HepG2 (cell line): ENCODE results near the gene KCND2. TPM values are rescaled to one million over a fixed set of nuclear protein-coding genes. Genes with fewer than 3 reads are reported as not detected.

Source experiments
- ATAC-seq: fragments of 200-7000 bp; cut with Tn5 transposase; 3 replicates; pipeline ENCODE4 v1.9.1; 2020; ENCODE audit warnings: mild to moderate bottlenecking, moderate library complexity
- BruUV-seq: library from RNA; stranded (reverse); fragments of 400-500 nt; replicated peaks from 2 replicates; lab custom pipeline; 2021; lab: Mats Ljungman, UMichigan
- CTCF ChIA-PET: fragments of 300-600 bp; formaldehyde crosslinking; extraction: SDS; loops from one replicate; lab custom pipeline; 2021; ENCODE audit warnings: low total read pairs, inconsistent platforms, low intra/inter-chr PET ratio; lab: Yijun Ruan, JAX
- POLR2A ChIA-PET: fragments of 350-600 bp; sonication (Branson Sonifier 250); formaldehyde crosslinking; loops from one replicate; lab custom pipeline; 2020; ENCODE audit warnings: antibody characterized with exemption, inconsistent platforms; lab: Yijun Ruan, JAX
- DNase-seq: peaks from one replicate; pipeline ENCODE4 v3.0.0-alpha.2; 2015; ENCODE audit warnings: low spot score
- FAIRE-seq: peaks from 3 replicates; lab custom pipeline; 2011; peaks lifted over from hg19 to GRCh38; lab: Jason Lieb, UNC
- H2AFZ ChIP-seq: one replicate; pipeline ENCODE4 v1.6.1; 2011; ENCODE audit warnings: low read length, inconsistent platforms
- H3K27ac ChIP-seq: fragments of 300-600 bp; 3 replicates; pipeline ENCODE4 v1.8.0; 2011; ENCODE audit warnings: mixed run types, mild to moderate bottlenecking, mixed read lengths, low read length, inconsistent platforms; ENCODE audit not compliant: insufficient read depth; ENCODE audit errors: extremely low read length
- H3K27me3 ChIP-seq, 2 experiments: fragments of 200-600 bp in 1 of 2; 2 replicates in 1 of 2; 3 replicates in 1 of 2; pipeline versions ENCODE4 v1.6.0 to v1.8.0; 2011; ENCODE audit warnings: low read length in 2 of 2, mild to moderate bottlenecking in 2 of 2, moderate library complexity in 2 of 2, inconsistent platforms in 1 of 2; ENCODE audit not compliant: insufficient read depth in 2 of 2, control insufficient read depth in 1 of 2
- H3K36me3 ChIP-seq, 2 experiments: fragments of 200-600 bp in 1 of 2; replicated peaks in 1 of 2; 2 replicates in 1 of 2; 3 replicates in 1 of 2; pipeline versions ENCODE4 v1.5.1 to v1.8.0; 2011; ENCODE audit warnings: low read length in 2 of 2, inconsistent platforms in 1 of 2; ENCODE audit not compliant: insufficient read depth in 2 of 2, control insufficient read depth in 1 of 2
- H3K4me1 ChIP-seq: 2 replicates; pipeline ENCODE4 v1.5.1; 2012; ENCODE audit warnings: low read length, inconsistent platforms; ENCODE audit not compliant: insufficient read depth
- H3K4me2 ChIP-seq: 2 replicates; pipeline ENCODE4 v1.6.0; 2011; ENCODE audit warnings: low read depth, low read length, inconsistent platforms
- H3K4me3 ChIP-seq, 3 experiments: fragments of 200-600 bp in 1 of 3; sonication (generic), shearing (Covaris generic) in 1 of 3; replicated peaks in 1 of 3; 2 replicates each; pipeline ENCODE4 v1.5.1; 2011 to 2016; ENCODE audit warnings: low read length in 3 of 3, inconsistent platforms in 2 of 3, low read depth in 2 of 3, mild to moderate bottlenecking in 2 of 3, control low read depth in 1 of 3, mixed read lengths in 1 of 3; ENCODE audit not compliant: insufficient read depth in 1 of 3
- H3K79me2 ChIP-seq: one replicate; pipeline ENCODE4 v1.6.1; 2011; ENCODE audit warnings: low read length, inconsistent platforms; ENCODE audit not compliant: insufficient read depth
- H3K9ac ChIP-seq: 2 replicates; pipeline ENCODE4 v1.6.0; 2011; ENCODE audit warnings: mild to moderate bottlenecking, low read depth, low read length, inconsistent platforms; ENCODE audit not compliant: insufficient read depth
- H3K9me3 ChIP-seq: 2 replicates; pipeline ENCODE4 v1.5.1; 2012; ENCODE audit warnings: mild to moderate bottlenecking, low read length
- H4K20me1 ChIP-seq: 2 replicates; pipeline ENCODE4 v1.6.0; 2011; ENCODE audit warnings: inconsistent platforms, mild to moderate bottlenecking, low read length, moderate library complexity; ENCODE audit not compliant: insufficient read depth
- NFE2L2 ChIP-seq: fragments of 150-350 bp; IDR thresholded peaks from 2 replicates; pipeline ENCODE4 v1.6.1; 2014; ENCODE audit warnings: low read length
- PHF5A ChIP-seq: IDR thresholded peaks from one replicate; pipeline ENCODE4 v1.6.1; 2018; ENCODE audit warnings: low read depth, missing genetic modification reagents; ENCODE audit not compliant: unreplicated experiment
- SMYD3 ChIP-seq: sonication (generic); formaldehyde crosslinking; IDR thresholded peaks from 2 replicates; pipeline ENCODE4 v1.8.1; 2023; ENCODE audit warnings: mild to moderate bottlenecking, missing genetic modification reagents
- ZNF292 ChIP-seq: sonication (generic); formaldehyde crosslinking; IDR thresholded peaks from 2 replicates; pipeline ENCODE4 v1.8.1; 2022; ENCODE audit warnings: mild to moderate bottlenecking, low read depth, missing genetic modification reagents, borderline replicate concordance
- ZNF530 ChIP-seq: sonication (generic); formaldehyde crosslinking; IDR thresholded peaks from 2 replicates; pipeline ENCODE4 v1.5.0; 2020; ENCODE audit warnings: low read depth, mild to moderate bottlenecking, missing genetic modification reagents
- WGBS: methylation state at CpG from one replicate; pipeline ENCODE4 v1.1.6; 2017; ENCODE audit warnings: low lambda C conversion rate; 5-methylcytosine and 5-hydroxymethylcytosine counted together
- in situ Hi-C: cut with HindIII; loops from 2 replicates; pipeline ENCODE4 v1.10.0; 2017; ENCODE audit warnings: low pct_unique_long_range_greater_than_20kb; ENCODE audit not compliant: extremely low pct_ligation_motif_present
- intact Hi-C: fragments of 100-400 bp; cut with micrococcal nuclease; formaldehyde crosslinking; loops from one replicate; pipeline ENCODE4 v1.10.0; 2022; ENCODE audit not compliant: unreplicated experiment
- polyA plus RNA-seq, 8 experiments: library from polyadenylated mRNA; depleted of rRNA in 3 of 8; stranded (reverse) in 7 of 8; unstranded in 1 of 8; fragments of >200 nt; fragmentation: Illumina TruSeq in 4 of 8; extraction: Trizol in 4 of 8; gene quantifications; 2 replicates each; pipeline versions ENCODE4 v1.2.1 to v1.2.3, GENCODE V29; 2011 to 2016; ENCODE audit warnings: low read depth in 4 of 8, missing spikeins in 1 of 8, mixed read lengths in 1 of 8; ENCODE audit not compliant: insufficient read depth in 1 of 8
- total RNA-seq, 5 experiments: library from RNA; depleted of rRNA; stranded (reverse); fragments of >200 nt; fragmentation: Illumina TruSeq; extraction: Trizol; gene quantifications; 2 replicates each; pipeline ENCODE4 v1.2.3, GENCODE V29; 2016; ENCODE audit warnings: low read depth in 1 of 5
- TF ChIP-seq, protein P1 (sequence below): sonication (generic); formaldehyde crosslinking; IDR thresholded peaks from 2 replicates; pipeline ENCODE4 v1.9.0; 2022; ENCODE audit warnings: low read depth, missing genetic modification reagents

The KCND2 gene
- total and polyA plus RNA-seq, 2 of the 13 experiments (the other 11 are each of a cell fraction or from before 2014, with no cell fraction given), result not detected

DNA sequence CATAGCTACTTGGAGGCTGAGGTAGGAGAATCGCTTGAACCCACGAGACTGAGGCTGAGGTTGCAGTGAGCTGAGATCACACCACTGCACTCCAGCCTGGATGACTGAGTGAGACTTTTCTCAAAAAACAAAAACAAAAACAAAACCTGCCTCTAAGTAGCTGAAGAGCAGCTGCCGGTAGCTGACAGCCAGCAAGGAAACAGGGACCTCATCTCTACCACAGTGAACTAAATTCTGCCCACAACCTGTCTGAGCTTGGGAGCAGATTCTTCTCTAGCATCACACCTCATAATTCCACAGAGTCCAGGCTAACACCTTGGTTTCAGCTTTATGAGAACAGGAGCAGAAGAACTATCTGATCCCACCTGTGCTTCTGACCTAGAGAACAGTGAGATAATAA lies 246.2 kb downstream of the KCND2 start:
- no TSS peak for BruUV-seq
- CTCF ChIA-PET, result no interaction called here
- no peaks in the 10 kb centered on the region for H3K9me3 ChIP-seq
- no peak overlapping the region for H3K9ac ChIP-seq
- no peak for DNase-seq
- whole genome bisulfite sequencing, result 21% methylated on average over 3 of the region's 3 CpGs
- no peaks in the 10 kb centered on the region for H3K27me3 ChIP-seq
- TF ChIP-seq, protein P1, sequence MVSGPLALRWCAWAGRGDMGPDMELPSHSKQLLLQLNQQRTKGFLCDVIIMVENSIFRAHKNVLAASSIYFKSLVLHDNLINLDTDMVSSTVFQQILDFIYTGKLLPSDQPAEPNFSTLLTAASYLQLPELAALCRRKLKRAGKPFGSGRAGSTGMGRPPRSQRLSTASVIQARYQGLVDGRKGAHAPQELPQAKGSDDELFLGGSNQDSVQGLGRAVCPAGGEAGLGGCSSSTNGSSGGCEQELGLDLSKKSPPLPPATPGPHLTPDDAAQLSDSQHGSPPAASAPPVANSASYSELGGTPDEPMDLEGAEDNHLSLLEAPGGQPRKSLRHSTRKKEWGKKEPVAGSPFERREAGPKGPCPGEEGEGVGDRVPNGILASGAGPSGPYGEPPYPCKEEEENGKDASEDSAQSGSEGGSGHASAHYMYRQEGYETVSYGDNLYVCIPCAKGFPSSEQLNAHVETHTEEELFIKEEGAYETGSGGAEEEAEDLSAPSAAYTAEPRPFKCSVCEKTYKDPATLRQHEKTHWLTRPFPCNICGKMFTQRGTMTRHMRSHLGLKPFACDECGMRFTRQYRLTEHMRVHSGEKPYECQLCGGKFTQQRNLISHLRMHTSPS, result no peak
- TF ChIP-seq SMYD3 (CRISPR knock-in tag) (no peak), ZNF292 (CRISPR knock-in tag) (no peak), PHF5A (CRISPR knock-in tag) (no peak), ZNF530 (CRISPR knock-in tag) (no peak), NFE2L2 (no peak)
- TF ChIP-seq, all 625 proteins: peak for 0
- H2AFZ ChIP-seq, result no peak overlapping the region
- H3K4me3 ChIP-seq, result no peak overlapping the region
- intact Hi-C loops, result no loop called here
- in situ Hi-C loops, result no loop called here
- no peak for FAIRE-seq
- ATAC-seq, result no peak
- H3K27ac ChIP-seq, result no peak overlapping the region
- H3K79me2 ChIP-seq, result no peaks in the 10 kb centered on the region
- no peaks in the 10 kb centered on the region for H3K36me3 ChIP-seq
- POLR2A ChIA-PET, result no interaction called here
- H3K4me2 ChIP-seq, result no peak overlapping the region
- no peaks in the 10 kb centered on the region for H4K20me1 ChIP-seq
- no peaks in the 10 kb centered on the region for H3K4me1 ChIP-seq
